ENCODE results near the gene MT1E. TPM values are rescaled to one million over a fixed set of nuclear protein-coding genes. Genes with fewer than 3 reads are reported as not detected.
"Not testable (repeated sequence)": the region's sequence is repeated elsewhere in the genome, so short reads cannot be mapped to it uniquely, and the experiment has no call there.

The MT1E gene
- total and polyA plus RNA-seq, 8 donors: 16.1 to 1,956 (median 434) TPM

DNA sequence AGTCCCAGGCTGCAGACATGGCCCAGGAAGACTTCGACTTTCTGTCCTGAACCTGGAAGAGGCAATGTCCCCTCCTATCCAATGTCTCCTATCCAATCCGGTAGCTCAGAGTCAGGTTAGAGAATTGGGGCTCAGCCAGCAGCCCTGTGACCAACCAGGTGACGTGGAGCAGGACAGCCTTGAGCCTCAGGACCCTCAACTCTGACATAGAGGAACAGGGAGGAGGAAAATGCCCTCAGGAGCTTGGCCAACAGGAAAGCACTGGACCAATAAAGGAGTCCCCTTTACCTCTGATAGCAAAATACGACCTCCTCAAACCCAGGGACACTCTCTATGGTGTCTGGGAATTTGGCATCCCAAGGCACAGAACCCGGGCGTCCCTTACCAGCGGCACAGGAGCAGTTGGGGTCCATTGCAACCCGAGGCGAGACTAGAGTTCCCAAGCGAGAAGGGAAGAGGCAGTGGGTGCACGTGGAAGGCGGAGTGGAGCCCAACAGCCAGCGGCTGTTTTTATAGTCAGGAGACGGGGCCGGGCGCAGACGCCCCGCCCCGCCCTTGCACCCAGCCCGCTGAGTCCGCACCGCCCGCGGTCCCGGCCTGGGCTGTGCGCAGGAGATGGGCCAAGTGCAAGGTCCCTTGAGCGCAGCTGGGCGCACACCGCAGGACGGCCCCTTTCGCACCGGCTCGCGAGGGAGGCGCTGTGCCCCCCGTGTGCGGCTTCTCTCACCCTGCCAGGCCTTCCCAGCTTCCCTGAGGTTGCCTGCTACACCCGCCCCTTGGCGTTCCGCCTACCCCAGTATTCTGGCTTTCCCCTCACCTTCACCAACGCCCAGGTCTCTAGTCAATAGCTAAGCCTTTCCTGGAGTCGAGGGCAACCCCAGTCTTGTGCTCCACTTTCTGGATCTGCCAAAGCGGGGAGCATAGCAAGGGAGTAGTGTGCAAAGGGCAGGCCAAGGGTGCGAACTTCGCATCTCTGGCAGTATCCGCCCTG lies 42.3 kb downstream of the MT1E start, which contains the start of gene MT1G:
Gene MT1G, minus strand, starts transcription at position 485 of the 991 bp plus-strand sequence. Its CDS starts 72 bp downstream, at position 413.
- Histone ChIP-seq H3K27me3 (peaks cover 0 to 89% (median 30%) of the 10 kb centered on the region in 3 donors), H3K27ac (peak within 1 kb of the TSS; percentile 43 to 78 (median 70))

DNA sequence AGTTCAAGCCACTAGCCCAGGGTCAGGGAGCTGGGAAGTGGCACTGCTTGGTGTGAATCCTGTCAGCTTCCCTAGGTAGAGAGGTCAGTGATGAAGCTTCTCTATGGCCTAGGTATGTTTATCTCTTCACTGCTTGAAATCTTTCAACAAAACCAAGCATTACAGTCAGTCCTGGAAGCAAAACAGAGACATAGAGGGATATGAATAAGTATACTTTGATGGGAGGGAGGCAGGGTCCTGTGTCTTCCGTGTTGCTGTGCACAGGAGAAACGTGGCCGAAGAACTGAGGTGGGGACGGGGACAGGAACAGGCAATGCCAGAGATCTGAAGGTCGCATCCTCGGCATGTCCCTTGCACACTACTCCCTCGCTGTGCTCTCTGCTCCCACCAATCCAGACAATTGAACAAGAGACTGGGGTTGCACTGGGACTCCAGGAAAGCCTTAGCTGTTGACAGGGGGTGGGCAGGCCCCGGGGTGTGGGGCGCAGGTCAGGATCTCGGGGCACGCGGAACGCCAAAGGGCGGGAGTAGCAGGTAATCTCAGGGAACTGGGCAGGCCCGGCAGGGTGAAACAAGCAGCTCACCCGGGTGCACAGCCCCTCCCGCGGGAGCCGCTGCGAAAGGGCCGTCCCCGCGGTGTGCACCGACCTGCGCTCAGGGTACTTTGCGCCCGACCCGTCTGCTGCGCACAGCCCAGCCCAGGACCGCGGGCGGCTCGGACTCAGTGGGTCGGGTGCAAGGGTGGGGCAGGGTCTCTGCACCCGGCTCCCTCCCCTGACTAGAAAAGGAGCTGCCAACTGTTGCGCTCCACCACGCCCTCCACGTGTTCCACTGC lies 43.6 kb downstream of the MT1E start, which contains the start of gene MT1H:
Gene MT1H, plus strand, starts transcription at position 810 of the 835 bp plus-strand sequence. CDS start 71 bp downstream, outside the sequence.
- Histone ChIP-seq H3K4me1 (peaks cover 20 to 36% (median 32%) of the 10 kb centered on the region in 4 donors), H3K27ac (peak within 1 kb of the TSS in 3 of 5 donors; percentile 46 to 78 (median 74)), H3K9me3 (no peaks in the 10 kb centered on the region), H3K36me3 (no peaks in the 10 kb centered on the region), H3K27me3 (peaks cover 0 to 88% (median 25%) of the 10 kb centered on the region in 3 donors), H3K4me3 (peak within 1 kb of the TSS in 3 of 4 donors; percentile 12 to 32 (median 18))
- peak; percentile 58 to 80 for DNase-seq
- WGBS, 5 donors: 12 to 26% (median 19%) methylated on average over 18 to 38 of the region's 38 CpGs
- TF ChIP-seq, protein P1, sequence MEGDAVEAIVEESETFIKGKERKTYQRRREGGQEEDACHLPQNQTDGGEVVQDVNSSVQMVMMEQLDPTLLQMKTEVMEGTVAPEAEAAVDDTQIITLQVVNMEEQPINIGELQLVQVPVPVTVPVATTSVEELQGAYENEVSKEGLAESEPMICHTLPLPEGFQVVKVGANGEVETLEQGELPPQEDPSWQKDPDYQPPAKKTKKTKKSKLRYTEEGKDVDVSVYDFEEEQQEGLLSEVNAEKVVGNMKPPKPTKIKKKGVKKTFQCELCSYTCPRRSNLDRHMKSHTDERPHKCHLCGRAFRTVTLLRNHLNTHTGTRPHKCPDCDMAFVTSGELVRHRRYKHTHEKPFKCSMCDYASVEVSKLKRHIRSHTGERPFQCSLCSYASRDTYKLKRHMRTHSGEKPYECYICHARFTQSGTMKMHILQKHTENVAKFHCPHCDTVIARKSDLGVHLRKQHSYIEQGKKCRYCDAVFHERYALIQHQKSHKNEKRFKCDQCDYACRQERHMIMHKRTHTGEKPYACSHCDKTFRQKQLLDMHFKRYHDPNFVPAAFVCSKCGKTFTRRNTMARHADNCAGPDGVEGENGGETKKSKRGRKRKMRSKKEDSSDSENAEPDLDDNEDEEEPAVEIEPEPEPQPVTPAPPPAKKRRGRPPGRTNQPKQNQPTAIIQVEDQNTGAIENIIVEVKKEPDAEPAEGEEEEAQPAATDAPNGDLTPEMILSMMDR (IDR thresholded peaks at IDR 0.05): no peak
- no peak for TF ChIP-seq POLR2AphosphoS5 (IDR thresholded peaks at IDR 0.05)
- no peak for TF ChIP-seq POLR2A (IDR thresholded peaks at IDR 0.05)
- no peak for TF ChIP-seq EP300 (IDR thresholded peaks at IDR 0.05)
- intact Hi-C loops (cut with DNase I; ENCODE audit: low total_unique reads): no loop called here

More for the DNA sequence above, 42.3 kb downstream of the MT1E start, which contains the start of gene MT1G:
- Histone ChIP-seq H3K36me3 (no peaks in the 10 kb centered on the region), H3K4me1 (peaks cover 23 to 41% (median 38%) of the 10 kb centered on the region in 4 donors), H3K4me3 (peak within 1 kb of the TSS; percentile 30 to 46 (median 34)), H3K9me3 (no peaks in the 10 kb centered on the region)
- peak; percentile 87 for DNase-seq
- peak; percentile 1 to 92 (median 91) for TF ChIP-seq POLR2AphosphoS5 (IDR thresholded peaks at IDR 0.05)
- no peak for TF ChIP-seq EP300 (IDR thresholded peaks at IDR 0.05)
- peak in 1 of 4 donors; percentile 82 for TF ChIP-seq POLR2A (IDR thresholded peaks at IDR 0.05)
- intact Hi-C loops (cut with DNase I; ENCODE audit: low total_unique reads): no loop called here
- 10 to 13% (median 12%) methylated on average over 29 to 46 of the region's 46 CpGs for WGBS, 5 donors

DNA sequence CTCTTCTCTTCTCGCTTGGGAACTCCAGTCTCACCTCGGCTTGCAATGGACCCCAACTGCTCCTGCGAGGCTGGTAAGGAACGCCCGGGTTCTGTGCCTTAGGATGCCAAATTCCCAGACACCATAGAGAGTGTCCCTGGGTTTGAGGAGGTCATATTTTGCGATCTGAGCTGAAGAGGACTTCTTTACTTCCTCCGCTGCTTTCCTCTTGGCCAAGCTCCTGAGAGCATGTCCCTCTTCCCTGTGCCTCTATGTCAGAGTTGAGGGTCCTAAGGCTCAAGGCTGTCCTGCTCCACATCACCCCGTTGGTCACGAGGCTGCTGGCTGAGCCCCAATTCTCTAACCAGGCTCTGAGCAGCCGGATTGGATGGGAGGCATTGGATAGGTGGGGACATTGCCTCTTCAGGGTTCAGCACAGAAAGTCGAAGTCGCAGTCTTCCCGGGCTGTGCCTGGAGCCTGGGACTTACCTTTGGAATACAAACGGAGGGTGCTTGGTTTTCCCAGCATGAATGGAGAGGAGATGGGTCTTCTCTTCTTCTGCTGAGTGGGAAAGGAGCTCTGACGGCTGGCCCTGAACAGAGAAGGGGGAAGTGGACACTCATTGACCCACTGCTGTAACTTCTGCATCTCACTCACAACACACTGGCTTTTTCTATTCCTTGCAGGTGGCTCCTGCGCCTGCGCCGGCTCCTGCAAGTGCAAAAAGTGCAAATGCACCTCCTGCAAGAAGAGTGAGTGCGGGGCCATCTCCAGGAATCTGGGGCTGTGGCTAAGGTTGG lies 44.4 kb downstream of the MT1E start:
- intact Hi-C loops (cut with DNase I; ENCODE audit: low total_unique reads): no loop called here
- Histone ChIP-seq H3K27me3 (peaks cover 0 to 88% (median 25%) of the 10 kb centered on the region in 3 donors), H3K36me3 (no peaks in the 10 kb centered on the region), H3K4me3 (peak overlapping the region in 3 of 4 donors; percentile 12 to 32 (median 18)), H3K9me3 (no peaks in the 10 kb centered on the region), H3K27ac (peak overlapping the region in 1 of 5 donors; percentile 78), H3K4me1 (peaks cover 20 to 36% (median 32%) of the 10 kb centered on the region in 4 donors)
- TF ChIP-seq EP300 (IDR thresholded peaks at IDR 0.05) (no peak), POLR2AphosphoS5 (IDR thresholded peaks at IDR 0.05) (no peak), POLR2A (IDR thresholded peaks at IDR 0.05) (no peak)
- TF ChIP-seq, protein P1 (IDR thresholded peaks at IDR 0.05): no peak
- WGBS, 5 donors: 20 to 29% (median 25%) methylated on average over 19 of the region's 19 CpGs
- no peak for DNase-seq

DNA sequence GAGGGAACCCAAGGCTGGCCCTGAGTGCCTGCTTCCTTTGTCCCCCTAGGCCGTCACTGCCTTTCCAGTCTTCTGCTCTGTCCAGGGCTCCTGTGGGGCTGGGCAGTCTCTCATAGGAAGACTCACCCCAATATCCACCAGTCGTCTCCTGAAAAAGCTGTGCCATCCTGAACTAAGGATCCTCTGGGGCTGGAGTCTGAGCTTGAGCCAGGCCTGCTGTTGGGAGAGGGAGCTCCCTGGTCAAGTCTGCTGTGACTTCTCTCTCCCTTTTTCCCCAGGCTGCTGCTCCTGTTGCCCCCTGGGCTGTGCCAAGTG lies 45.0 kb downstream of the MT1E start:
- TF ChIP-seq, protein P1 (IDR thresholded peaks at IDR 0.05): no peak
- H3K27ac ChIP-seq: no peak overlapping the region
- H3K9me3 ChIP-seq: no peaks in the 10 kb centered on the region
- WGBS, 5 donors: 52 to 85% (median 71%) methylated on average over 2 of the region's 2 CpGs
- H3K27me3 ChIP-seq: peaks cover 0 to 93% (median 29%) of the 10 kb centered on the region in 3 donors
- intact Hi-C loops (cut with DNase I; ENCODE audit: low total_unique reads): no loop called here
- DNase-seq: no peak
- H3K4me1 ChIP-seq: peaks cover 23 to 38% (median 34%) of the 10 kb centered on the region in 4 donors
- H3K36me3 ChIP-seq: no peaks in the 10 kb centered on the region
- H3K4me3 ChIP-seq: no peak overlapping the region

DNA sequence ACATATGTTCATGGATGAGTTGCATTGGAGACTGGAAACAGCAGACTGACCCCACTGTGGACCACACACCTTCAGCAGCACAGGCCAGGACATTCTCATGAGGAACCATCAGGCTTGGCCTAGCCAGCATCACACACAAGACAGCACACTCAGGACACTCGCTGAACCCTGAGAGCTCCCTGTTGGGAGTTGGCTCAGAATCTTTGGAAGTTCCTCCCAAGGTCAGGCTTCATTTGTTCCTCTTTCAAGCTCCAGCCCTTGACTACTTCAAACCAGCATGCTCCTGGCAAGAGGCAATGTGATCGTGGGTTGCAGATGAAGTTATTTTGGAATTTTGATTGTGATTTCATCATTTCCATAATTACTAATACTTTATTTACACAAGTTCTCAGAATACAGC lies 46.1 kb downstream of the MT1E start:
- H3K27ac ChIP-seq; DNase-seq; H3K36me3 ChIP-seq; intact Hi-C loops (cut with DNase I; ENCODE audit: low total_unique reads); H3K9me3 ChIP-seq; H3K4me3 ChIP-seq: not testable (repeated sequence)
- Histone ChIP-seq H3K4me1 (peaks cover 31 to 43% (median 42%) of the 10 kb centered on the region in 4 donors), H3K27me3 (peaks cover 0 to 96% (median 40%) of the 10 kb centered on the region in 3 donors)
- WGBS, 5 donors: 63 to 79% (median 68%) methylated on average over 2 of the region's 2 CpGs

DNA sequence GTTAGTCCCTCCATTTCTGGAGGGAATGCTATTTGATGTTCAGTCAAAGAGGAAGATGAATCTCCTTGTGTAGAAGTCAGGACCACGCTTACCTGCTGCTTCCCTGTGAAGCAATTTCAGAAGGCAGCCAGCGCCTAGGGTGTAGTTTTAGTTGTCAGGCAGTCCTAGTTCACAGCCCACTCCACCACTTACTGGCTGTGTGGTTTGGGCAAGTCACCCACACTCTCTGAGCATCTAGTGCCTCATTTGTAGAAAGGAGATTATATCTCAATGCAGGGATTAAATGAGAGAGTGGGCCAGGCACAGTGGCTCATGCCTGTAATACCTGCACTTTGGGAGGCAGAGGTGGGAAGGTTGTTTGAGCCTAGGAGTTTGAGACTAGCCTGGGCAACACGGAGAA lies 46.6 kb downstream of the MT1E start:
- H3K9me3 ChIP-seq; H3K4me3 ChIP-seq; DNase-seq; intact Hi-C loops (cut with DNase I; ENCODE audit: low total_unique reads); H3K36me3 ChIP-seq; H3K27ac ChIP-seq: not testable (repeated sequence)
- 71 to 91% (median 82%) methylated on average over 3 of the region's 3 CpGs for WGBS, 5 donors
- peaks cover 31 to 40% (median 39%) of the 10 kb centered on the region in 4 donors for H3K4me1 ChIP-seq
- peaks cover 0 to 96% (median 40%) of the 10 kb centered on the region in 3 donors for H3K27me3 ChIP-seq
